SW480 (cell line): ENCODE measurements around the gene OASL.
A peak's percentile ranks its signal among the peaks of the same experiment; 100 is the strongest.

Experiments used
- DNase-seq: peaks from one replicate; pipeline ENCODE4 v3.0.0-alpha.2; 2016; ENCODE audit warnings: low spot score

OASL gene

DNA sequence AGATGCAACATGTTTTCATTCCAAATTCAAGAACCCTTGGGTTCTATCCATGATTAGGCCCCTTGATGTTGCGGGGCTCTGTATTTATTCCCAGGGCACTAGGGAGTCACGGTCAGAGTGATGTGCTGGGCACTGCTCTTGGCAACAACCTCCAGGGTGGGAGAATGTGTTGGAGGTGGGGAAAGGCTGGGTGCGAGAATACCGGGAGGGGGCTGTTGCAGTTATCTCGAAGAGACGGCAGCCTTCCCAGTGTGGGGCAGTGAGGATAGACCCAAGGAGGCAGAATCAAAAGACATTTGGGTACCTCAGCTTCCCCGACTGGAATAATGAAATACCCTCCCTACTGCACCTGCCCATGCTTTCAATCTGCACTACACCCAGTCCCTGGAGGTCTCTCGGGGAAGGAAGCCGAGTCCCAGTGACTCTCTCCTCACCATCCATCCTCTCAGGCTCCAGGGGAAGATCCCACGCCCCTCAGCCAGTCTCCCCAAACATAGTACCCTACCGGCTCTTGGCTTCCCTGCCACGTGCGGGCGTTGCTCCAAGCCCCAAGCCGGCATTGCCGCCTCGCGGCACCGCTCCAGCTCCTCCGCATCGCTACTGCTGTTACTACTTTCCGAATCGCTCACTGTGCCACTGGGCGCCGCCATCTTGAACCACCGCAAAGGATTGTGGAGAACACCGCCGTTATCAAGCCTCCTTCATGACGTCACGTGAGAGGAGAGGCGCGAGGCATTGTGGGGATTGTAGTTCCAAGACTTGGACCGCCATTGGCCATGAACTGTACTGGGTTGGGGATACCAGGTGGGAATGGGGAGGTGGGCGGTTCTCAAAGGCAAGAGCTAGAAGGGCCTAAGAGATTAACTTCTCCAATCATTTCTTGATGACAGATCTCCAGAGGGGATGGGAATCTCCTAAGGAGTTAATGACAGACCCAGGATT is 22.9 kb downstream of the OASL start, which contains the start of gene C12orf43:
TSS of gene C12orf43 (minus strand) at position 663 of the 942 bp plus-strand sequence. CDS start at position 650, 13 bp downstream.
- DNase-seq = peak; percentile 91

DNA sequence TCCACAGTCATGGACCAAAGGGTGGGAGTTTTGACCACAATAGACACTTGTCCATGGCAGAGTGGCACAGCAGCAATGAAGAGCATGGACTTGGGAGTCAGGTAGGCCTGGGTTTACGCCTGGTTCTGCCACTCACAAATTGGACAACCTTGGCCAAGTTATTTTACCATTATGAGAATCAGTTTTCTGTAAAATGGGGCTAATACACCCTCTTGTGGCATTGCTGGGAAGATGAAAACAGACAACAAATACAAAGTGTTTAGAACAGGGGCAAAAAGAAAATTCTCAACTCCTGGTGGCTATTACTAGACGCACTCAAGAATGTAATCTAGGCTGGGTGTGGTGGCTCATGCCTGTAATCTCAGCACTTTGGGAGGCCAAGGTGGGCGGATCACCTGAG is 25.3 kb downstream of the OASL start:
- DNase-seq = no peak

DNA sequence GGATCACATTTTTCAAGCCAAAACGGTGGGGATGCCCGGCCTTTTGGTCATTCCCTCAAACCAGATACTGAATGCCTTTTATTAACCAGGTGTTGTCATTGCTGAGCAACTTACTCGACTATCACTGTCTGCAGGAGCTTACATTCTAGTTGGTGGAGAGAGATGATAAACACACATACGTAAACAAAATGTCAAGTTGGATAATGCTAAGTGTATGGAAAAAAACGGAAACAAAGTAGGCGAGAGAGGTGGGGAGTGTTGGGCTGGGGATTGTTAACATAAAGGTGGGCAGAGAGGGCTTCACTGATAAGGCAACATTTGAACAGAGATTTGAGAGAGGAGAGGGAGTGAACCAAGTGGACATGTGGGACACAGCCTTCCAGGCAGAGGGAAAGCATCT is 27.2 kb downstream of the OASL start:
- no peak for DNase-seq

- no peak for DNase-seq
Observed at GRCh38 chr12:121010860-121011259, 28.2 kb downstream of the OASL start.

DNA sequence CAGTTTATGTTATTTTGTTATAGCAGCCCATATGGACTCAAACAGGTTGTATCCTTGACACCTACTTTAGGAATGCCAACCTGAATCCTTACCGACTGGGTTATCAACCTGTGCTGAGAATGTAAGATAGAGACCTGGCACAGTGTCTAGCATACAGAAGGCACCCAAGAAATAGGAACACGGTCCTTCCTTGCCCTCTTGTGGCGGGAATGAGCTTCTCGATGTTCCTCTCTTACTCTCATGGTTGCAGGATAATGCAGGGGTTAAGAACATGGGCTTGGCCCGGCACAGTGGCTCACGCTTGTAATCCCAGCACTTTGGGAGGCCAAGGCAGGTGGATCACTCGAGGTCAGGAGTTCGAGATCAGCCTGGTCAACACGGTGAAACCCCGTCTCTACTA is 29.3 kb downstream of the OASL start:
- DNase-seq = peak; percentile 47

DNA sequence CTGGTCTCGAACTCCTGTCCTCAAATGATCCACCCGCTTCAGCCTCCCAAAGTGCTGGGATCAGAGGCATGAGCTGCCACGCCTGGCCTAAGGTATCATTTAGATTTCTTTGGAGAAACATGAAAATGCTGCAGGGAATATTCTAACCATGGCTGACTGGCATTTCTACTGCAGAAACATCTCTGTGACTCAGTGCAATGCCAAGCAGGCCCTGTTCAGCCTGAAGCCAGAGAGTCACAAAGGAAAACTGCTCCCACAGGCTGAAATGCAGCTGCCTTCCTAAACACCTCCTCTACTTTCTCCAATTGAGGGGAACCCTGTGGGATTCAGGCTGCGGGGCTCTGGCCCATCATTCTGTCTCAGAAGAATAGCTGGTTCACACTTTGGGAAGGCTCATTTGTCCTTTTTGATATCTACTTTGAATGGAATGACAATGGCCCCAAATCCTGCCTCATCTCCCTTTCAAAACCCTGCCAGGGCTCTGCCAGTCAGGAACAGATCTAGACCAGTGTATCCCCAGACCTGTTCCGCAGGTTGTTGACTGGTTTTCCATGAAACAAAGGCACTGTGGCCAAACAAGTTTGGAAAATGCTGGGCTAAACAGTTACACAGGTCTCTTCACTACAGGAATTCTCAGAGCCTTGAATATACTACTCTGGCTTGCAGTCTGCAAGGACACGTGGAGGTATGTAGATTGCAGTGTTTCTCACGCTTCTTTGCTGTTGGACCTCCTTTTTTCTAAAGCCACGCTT is 30.5 kb downstream of the OASL start:
- DNase-seq = no peak

DNA sequence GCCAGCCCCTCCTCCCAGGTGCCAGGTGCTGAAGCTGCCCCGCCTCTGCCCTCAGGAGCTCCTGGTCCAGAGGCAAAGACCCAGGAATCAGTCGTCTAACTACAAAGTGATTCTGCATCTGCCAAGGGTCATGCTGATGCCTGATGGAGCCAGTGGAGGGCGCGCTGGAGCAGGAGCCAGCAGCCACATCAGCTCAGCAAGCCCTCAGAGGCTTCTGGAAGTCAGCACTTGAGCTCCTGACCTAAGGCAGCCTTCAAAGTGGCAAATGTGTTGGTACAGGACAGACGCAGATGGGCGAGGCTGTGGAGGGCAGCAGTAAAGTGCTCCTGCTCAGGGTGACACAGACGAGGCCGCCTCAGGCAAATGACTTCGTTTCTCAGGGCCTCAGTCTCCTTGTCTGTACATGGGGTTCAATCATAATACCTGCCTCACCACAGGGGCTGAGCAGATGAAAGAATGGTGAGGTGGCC is 33.7 kb downstream of the OASL start:
- DNase-seq = peak; percentile 50

DNA sequence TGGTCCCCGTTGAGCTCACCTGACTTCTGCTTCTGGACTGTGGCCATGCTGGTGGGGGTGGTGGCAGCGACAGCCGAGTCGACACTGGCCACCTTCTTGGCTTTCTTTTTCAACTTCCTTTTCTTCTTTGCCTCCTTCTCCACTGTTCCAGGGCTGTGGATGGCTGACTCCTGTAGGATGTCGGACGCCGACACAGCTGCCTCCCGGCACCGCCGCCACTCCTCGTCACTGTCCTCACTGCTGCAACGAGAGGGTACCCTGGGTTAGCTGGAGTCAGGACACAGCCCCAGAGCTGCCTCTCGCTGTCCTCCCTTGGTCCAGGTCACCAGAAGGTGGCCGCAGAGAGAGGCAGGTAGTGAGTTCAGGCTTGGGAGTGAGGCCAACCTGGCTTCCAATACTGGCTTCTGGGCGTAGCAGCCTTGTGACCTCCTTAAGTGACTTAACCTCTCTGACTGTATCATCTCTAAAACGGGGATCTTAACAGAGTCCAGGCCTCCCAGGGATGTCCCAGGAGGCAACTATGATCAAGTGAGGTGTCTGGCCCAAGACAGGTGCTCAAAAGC is 34.7 kb downstream of the OASL start:
- DNase-seq = no peak

GRCh38 chr12:121003650-121004049 is 35.4 kb downstream of the OASL start:
- DNase-seq = no peak

DNA sequence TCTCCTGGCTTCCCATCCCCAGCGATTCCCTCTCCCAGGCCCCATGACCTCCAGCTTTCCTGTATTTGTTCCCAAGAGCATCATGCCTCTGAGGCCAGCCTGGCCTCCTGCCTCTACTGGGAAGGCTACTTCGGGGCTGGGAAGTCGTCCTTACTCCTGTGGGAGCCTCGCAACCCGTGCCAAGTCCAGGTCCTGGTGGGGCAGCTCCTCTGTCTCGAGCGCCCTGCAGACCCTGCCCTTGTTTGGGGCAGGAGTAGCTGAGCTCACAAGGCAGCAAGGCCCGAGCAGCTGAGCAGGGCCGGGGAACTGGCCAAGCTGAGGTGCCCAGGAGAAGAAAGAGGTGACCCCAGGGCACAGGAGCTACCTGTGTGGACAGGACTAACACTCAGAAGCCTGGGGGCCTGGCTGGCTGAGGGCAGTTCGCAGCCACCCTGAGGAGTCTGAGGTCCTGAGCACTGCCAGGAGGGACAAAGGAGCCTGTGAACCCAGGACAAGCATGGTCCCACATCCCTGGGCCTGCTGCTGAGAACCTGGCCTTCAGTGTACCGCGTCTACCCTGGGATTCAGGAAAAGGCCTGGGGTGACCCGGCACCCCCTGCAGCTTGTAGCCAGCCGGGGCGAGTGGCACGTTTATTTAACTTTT is 37.1 kb downstream of the OASL start:
- DNase-seq = no peak

GRCh38 chr12:121001060-121001459 is 38.0 kb downstream of the OASL start:
- no peak for DNase-seq

- no peak for DNase-seq
Observed at GRCh38 chr12:121000530-121000929, 38.5 kb downstream of the OASL start.

GRCh38 chr12:120999191-121000120 is 39.6 kb downstream of the OASL start:
- no peak for DNase-seq

DNA sequence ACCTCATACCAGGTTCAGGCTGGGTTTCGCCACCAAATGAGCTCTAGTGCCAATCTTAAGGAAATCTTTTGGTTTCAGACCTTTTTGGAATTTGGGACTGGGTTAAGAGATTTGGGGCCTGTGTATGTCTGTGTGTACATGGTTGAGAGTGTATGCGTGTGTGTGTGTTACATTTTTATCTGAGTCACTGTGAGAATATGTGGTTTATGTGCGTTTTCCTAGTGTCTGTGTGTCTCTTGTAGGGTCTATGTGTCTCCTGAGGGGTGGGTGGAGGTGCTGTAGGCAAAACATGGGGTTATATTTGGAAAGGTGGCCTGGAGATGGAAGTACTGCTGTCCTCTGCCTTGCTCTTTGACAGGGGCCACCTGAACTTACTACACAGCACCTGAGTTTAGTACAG is 40.6 kb downstream of the OASL start:
- no peak for DNase-seq

DNA sequence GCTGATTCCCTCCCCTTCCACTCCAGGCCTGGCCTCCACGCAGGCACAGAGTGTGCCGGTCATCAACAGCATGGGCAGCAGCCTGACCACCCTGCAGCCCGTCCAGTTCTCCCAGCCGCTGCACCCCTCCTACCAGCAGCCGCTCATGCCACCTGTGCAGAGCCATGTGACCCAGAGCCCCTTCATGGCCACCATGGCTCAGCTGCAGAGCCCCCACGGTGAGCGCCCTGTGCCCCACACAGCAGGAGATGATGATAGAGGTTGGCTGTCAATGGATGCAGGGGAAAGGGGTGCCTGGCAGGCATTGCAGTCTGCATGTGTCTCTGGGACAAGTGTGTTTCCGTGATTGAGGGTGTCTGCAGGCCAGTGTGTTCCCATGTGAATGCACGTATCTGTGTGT is 41.6 kb downstream of the OASL start:
- DNase-seq = no peak

GRCh38 chr12:120996133-120996746 is 42.8 kb downstream of the OASL start:
- no peak for DNase-seq

DNA sequence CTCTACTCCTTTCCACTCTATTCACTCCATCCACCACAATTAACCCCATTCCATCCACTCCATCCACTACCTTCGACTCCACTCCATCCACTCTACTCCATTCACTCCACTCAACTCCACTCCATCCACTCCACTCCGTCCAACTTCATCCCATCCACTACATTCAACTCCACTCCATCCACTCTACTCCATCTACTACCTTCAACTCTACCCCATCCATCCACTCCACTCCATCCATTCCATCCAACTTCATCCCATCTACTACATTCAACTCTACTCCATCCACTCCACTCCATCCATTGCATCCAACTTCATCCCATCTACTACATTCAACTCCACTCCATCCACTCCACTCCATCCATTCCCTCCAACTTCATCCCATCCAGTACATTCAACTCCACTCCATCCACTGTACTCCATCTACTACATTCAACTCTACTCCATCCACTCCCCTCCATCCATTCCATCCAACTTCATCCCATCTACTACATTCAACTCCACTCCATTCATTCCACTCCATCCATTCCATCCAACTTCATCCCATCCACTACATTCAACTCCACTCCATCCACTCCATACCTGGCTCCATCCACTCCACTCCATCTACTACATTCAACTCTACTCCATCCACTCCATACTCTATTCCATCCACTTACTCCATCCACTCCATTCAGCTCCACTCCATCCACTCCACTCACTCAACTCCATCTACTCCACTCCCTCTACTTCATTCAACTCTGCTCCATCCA is 44.3 kb downstream of the OASL start:
- no peak for DNase-seq

- DNase-seq = no peak
Observed at GRCh38 chr12:120994059-120994458, 45.0 kb downstream of the OASL start.

DNA sequence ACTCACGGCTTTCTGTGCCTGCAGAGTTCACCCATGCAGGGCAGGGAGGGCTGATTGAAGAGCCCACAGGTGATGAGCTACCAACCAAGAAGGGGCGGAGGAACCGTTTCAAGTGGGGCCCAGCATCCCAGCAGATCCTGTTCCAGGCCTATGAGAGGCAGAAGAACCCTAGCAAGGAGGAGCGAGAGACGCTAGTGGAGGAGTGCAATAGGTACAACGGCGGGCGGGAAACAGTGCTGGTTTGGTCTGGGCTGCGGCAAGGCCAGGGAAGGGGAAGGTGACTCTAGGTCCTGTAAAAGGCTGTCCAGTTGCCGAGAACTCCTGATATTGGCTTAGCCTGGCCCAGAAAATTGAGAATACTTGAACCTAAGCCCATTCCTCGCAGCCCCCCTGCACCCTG is 45.5 kb downstream of the OASL start:
- no peak for DNase-seq

GRCh38 chr12:120992989-120993388 is 46.1 kb downstream of the OASL start:
- no peak for DNase-seq
